ENCODE results near the gene NR6A1.

Gene NR6A1

GRCh38 chr9:124708633-124709291, 62.3 kb downstream of the NR6A1 start:
- Histone ChIP-seq H3K27me3 (ENCODE audit: control insufficient read depth, insufficient read depth, low read length) (no peaks in the 10 kb centered on the region), H3K36me3 (ENCODE audit: control insufficient read depth, insufficient read depth, low read length) (no peaks in the 10 kb centered on the region), H3K4me3 (ENCODE audit: low read depth, low read length) (no peak overlapping the region), H3K9ac (ENCODE audit: low read depth, low read length) (no peak overlapping the region), H3K4me1 (ENCODE audit: control insufficient read depth, insufficient read depth, low read length) (peaks cover 4% of the 10 kb centered on the region), H3K9me3 (ENCODE audit: control insufficient read depth, insufficient read depth, low read length) (no peaks in the 10 kb centered on the region)

- no peak overlapping the region for H3K9ac ChIP-seq (ENCODE audit: low read depth, low read length)
- peaks cover 4% of the 10 kb centered on the region for H3K4me1 ChIP-seq (ENCODE audit: control insufficient read depth, insufficient read depth, low read length)
- H3K27me3 ChIP-seq (ENCODE audit: control insufficient read depth, insufficient read depth, low read length): no peaks in the 10 kb centered on the region
- no peak overlapping the region for H3K4me3 ChIP-seq (ENCODE audit: low read depth, low read length)
- no peaks in the 10 kb centered on the region for H3K9me3 ChIP-seq (ENCODE audit: control insufficient read depth, insufficient read depth, low read length)
- H3K36me3 ChIP-seq (ENCODE audit: control insufficient read depth, insufficient read depth, low read length): no peaks in the 10 kb centered on the region
Measured at GRCh38 chr9:124708074-124708473, 63.0 kb downstream of the NR6A1 start.

- Histone ChIP-seq H3K36me3 (ENCODE audit: control insufficient read depth, insufficient read depth, low read length) (no peaks in the 10 kb centered on the region), H3K9ac (ENCODE audit: low read depth, low read length) (no peak overlapping the region), H3K9me3 (ENCODE audit: control insufficient read depth, insufficient read depth, low read length) (no peaks in the 10 kb centered on the region), H3K4me1 (ENCODE audit: control insufficient read depth, insufficient read depth, low read length) (peaks cover 4% of the 10 kb centered on the region), H3K4me3 (ENCODE audit: low read depth, low read length) (no peak overlapping the region), H3K27me3 (ENCODE audit: control insufficient read depth, insufficient read depth, low read length) (no peaks in the 10 kb centered on the region)
Measured at GRCh38 chr9:124707666-124708065, 63.4 kb downstream of the NR6A1 start.

- Histone ChIP-seq H3K36me3 (ENCODE audit: control insufficient read depth, insufficient read depth, low read length) (no peaks in the 10 kb centered on the region), H3K4me3 (ENCODE audit: low read depth, low read length) (no peak overlapping the region), H3K4me1 (ENCODE audit: control insufficient read depth, insufficient read depth, low read length) (peaks cover 4% of the 10 kb centered on the region), H3K27me3 (ENCODE audit: control insufficient read depth, insufficient read depth, low read length) (no peaks in the 10 kb centered on the region), H3K9ac (ENCODE audit: low read depth, low read length) (no peak overlapping the region), H3K9me3 (ENCODE audit: control insufficient read depth, insufficient read depth, low read length) (no peaks in the 10 kb centered on the region)
Measured at GRCh38 chr9:124706685-124707084, 64.4 kb downstream of the NR6A1 start.

- H3K36me3 ChIP-seq (ENCODE audit: control insufficient read depth, insufficient read depth, low read length): no peaks in the 10 kb centered on the region
- no peaks in the 10 kb centered on the region for H3K9me3 ChIP-seq (ENCODE audit: control insufficient read depth, insufficient read depth, low read length)
- H3K27me3 ChIP-seq (ENCODE audit: control insufficient read depth, insufficient read depth, low read length): no peaks in the 10 kb centered on the region
- H3K4me1 ChIP-seq (ENCODE audit: control insufficient read depth, insufficient read depth, low read length): peaks cover 22% of the 10 kb centered on the region
- H3K9ac ChIP-seq (ENCODE audit: low read depth, low read length): no peak overlapping the region
- H3K4me3 ChIP-seq (ENCODE audit: low read depth, low read length): no peak overlapping the region
Measured at GRCh38 chr9:124699575-124699974, 71.5 kb downstream of the NR6A1 start.

- Histone ChIP-seq H3K27me3 (ENCODE audit: control insufficient read depth, insufficient read depth, low read length) (no peaks in the 10 kb centered on the region), H3K9ac (ENCODE audit: low read depth, low read length) (no peak overlapping the region), H3K4me3 (ENCODE audit: low read depth, low read length) (no peak overlapping the region), H3K9me3 (ENCODE audit: control insufficient read depth, insufficient read depth, low read length) (no peaks in the 10 kb centered on the region), H3K36me3 (ENCODE audit: control insufficient read depth, insufficient read depth, low read length) (no peaks in the 10 kb centered on the region), H3K4me1 (ENCODE audit: control insufficient read depth, insufficient read depth, low read length) (peaks cover 30% of the 10 kb centered on the region)
Measured at GRCh38 chr9:124698265-124698664, 72.8 kb downstream of the NR6A1 start.

- Histone ChIP-seq H3K9me3 (ENCODE audit: control insufficient read depth, insufficient read depth, low read length) (no peaks in the 10 kb centered on the region), H3K9ac (ENCODE audit: low read depth, low read length) (no peak overlapping the region), H3K4me3 (ENCODE audit: low read depth, low read length) (no peak overlapping the region), H3K27me3 (ENCODE audit: control insufficient read depth, insufficient read depth, low read length) (no peaks in the 10 kb centered on the region), H3K36me3 (ENCODE audit: control insufficient read depth, insufficient read depth, low read length) (no peaks in the 10 kb centered on the region), H3K4me1 (ENCODE audit: control insufficient read depth, insufficient read depth, low read length) (peaks cover 32% of the 10 kb centered on the region)
Measured at GRCh38 chr9:124697326-124698200, 73.5 kb downstream of the NR6A1 start.

GRCh38 chr9:124696101-124696500, 75.0 kb downstream of the NR6A1 start:
- Histone ChIP-seq H3K9ac (ENCODE audit: low read depth, low read length) (no peak overlapping the region), H3K27me3 (ENCODE audit: control insufficient read depth, insufficient read depth, low read length) (no peaks in the 10 kb centered on the region), H3K9me3 (ENCODE audit: control insufficient read depth, insufficient read depth, low read length) (no peaks in the 10 kb centered on the region), H3K36me3 (ENCODE audit: control insufficient read depth, insufficient read depth, low read length) (no peaks in the 10 kb centered on the region), H3K4me3 (ENCODE audit: low read depth, low read length) (no peak overlapping the region), H3K4me1 (ENCODE audit: control insufficient read depth, insufficient read depth, low read length) (peaks cover 32% of the 10 kb centered on the region)

- H3K4me3 ChIP-seq (ENCODE audit: low read depth, low read length): no peak overlapping the region
- no peaks in the 10 kb centered on the region for H3K27me3 ChIP-seq (ENCODE audit: control insufficient read depth, insufficient read depth, low read length)
- H3K4me1 ChIP-seq (ENCODE audit: control insufficient read depth, insufficient read depth, low read length): peaks cover 32% of the 10 kb centered on the region
- no peaks in the 10 kb centered on the region for H3K36me3 ChIP-seq (ENCODE audit: control insufficient read depth, insufficient read depth, low read length)
- no peaks in the 10 kb centered on the region for H3K9me3 ChIP-seq (ENCODE audit: control insufficient read depth, insufficient read depth, low read length)
- no peak overlapping the region for H3K9ac ChIP-seq (ENCODE audit: low read depth, low read length)
Measured at GRCh38 chr9:124695280-124695890, 75.7 kb downstream of the NR6A1 start.

GRCh38 chr9:124694414-124695279, 76.5 kb downstream of the NR6A1 start:
- no peak overlapping the region for H3K9ac ChIP-seq (ENCODE audit: low read depth, low read length)
- H3K36me3 ChIP-seq (ENCODE audit: control insufficient read depth, insufficient read depth, low read length): no peaks in the 10 kb centered on the region
- no peaks in the 10 kb centered on the region for H3K9me3 ChIP-seq (ENCODE audit: control insufficient read depth, insufficient read depth, low read length)
- H3K4me3 ChIP-seq (ENCODE audit: low read depth, low read length): no peak overlapping the region
- peaks cover 32% of the 10 kb centered on the region for H3K4me1 ChIP-seq (ENCODE audit: control insufficient read depth, insufficient read depth, low read length)
- H3K27me3 ChIP-seq (ENCODE audit: control insufficient read depth, insufficient read depth, low read length): no peaks in the 10 kb centered on the region

- Histone ChIP-seq H3K9ac (ENCODE audit: low read depth, low read length) (no peak overlapping the region), H3K27me3 (ENCODE audit: control insufficient read depth, insufficient read depth, low read length) (no peaks in the 10 kb centered on the region), H3K4me1 (ENCODE audit: control insufficient read depth, insufficient read depth, low read length) (peaks cover 25% of the 10 kb centered on the region), H3K4me3 (ENCODE audit: low read depth, low read length) (no peak overlapping the region), H3K9me3 (ENCODE audit: control insufficient read depth, insufficient read depth, low read length) (no peaks in the 10 kb centered on the region), H3K36me3 (ENCODE audit: control insufficient read depth, insufficient read depth, low read length) (no peaks in the 10 kb centered on the region)
Measured at GRCh38 chr9:124693403-124693802, 77.7 kb downstream of the NR6A1 start.

Measured in iPS-15b (cell line).